NCI-H526 treated with DMSO at 0.1 percent for 48 hours (cell line): ENCODE data around the gene TPD52L3.

Experiments used
- DNase-seq: peaks from one replicate; lab custom pipeline; 2025; lab: John Stamatoyannopoulos, UW

The TPD52L3 gene

DNA sequence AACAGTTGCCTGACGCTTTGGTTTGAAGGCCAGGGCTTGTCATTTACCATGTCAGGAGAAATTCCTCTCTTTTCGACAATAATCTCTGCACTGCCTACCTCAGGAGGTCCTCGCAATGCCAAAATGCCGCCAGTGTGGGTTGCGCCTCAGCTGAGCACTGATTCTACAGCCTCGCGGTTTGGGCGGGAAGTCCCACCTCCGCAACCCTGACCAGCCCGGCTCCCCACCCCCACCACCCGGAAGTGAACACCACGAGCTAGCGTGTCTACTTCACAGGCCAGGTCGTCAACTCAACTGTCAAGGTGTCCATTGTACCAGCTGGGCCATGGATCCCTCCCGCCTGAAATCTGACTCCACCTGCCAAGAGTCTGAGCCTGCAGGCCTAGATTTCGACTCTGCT lies at the start of gene TPD52L3:
Gene TPD52L3 (plus strand): TSS at position 273 of the 400 bp plus-strand sequence. CDS start 221 bp downstream, outside the sequence.
- no peak for DNase-seq

DNA sequence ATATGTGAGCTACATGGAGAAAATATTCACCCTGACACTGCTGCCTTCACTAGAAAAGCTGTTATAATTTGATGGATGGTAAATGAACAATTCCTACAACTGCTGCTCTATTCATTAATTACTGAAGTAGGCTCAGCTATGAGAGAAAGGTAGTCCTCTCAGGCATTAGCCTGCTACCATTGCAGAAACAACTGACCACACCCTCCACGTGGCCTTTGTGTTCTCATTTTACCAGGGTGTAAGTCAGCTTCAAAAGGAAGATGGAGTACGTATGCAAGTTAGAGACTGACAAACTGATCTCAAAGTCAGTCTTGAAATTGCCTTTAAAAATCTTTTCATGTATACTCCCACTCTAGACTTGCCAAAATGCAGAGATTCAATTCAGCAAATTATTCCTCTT lies 26.3 kb upstream of the TPD52L3 start:
- no peak for DNase-seq

DNA sequence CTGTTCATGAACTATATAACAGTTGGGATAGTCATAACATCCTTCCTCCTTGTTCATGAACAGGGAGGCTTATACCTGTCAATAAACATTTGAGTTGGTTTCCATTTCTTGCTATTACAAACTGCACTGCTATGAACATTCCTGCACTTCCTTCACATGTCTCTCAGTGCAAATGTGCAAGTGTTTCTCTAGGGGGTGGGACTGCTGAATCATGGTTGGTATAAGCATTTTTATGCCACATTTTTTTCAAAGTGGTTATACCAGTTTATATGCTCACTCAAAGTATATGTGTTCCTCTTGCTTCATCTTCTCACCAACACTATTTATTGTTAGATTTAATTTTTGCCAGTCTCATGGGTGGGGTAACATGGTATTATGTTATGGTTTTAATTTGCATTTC lies 25.8 kb upstream of the TPD52L3 start:
- DNase-seq = no peak

DNA sequence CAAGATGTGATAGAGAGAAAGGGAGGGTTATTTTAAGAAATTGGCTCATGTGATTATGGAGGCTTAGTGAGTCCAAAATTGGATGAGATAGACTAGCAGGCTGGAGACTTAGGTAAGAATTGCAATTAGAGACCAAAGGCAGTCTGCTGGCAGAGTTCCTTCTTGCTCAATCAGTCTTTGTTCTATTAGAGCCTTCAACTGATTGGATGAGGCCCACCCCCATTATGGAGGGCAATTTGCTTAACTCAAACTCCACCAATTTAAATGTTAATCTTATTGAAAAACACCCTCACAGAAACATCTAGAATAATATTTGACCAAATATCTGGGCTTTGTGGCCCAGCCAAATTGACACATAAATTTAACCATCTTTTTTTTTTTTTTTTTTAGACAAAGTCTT lies 23.9 kb upstream of the TPD52L3 start:
- DNase-seq = no peak

DNA sequence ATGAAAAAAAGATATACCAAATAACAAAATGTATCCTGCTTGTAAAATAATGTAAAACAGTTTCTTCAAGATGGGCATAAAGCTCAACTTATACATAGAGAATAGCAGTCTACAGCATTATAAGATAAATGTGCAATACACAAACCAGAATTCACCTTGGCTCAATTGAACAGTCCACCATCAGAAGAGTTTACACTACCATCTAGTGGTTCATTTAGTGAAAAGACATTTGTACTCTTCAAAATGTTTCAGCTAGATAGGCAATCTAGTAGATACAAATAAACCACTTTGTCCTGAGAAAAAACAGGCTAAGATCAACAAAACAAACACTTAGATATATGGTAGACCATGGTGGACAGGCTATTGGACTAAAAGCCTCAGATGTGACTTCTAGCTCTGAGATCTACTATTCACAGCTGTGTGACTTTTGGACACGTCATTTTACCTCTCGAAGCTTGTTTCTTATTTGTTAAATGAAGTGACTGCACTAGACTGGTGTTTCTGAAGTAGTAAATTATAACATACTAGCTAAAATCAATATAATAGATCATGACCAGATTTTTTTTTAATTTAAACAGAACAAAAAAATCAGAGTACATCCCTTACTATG lies 22.1 kb upstream of the TPD52L3 start:
- peak; percentile 37 for DNase-seq

DNA sequence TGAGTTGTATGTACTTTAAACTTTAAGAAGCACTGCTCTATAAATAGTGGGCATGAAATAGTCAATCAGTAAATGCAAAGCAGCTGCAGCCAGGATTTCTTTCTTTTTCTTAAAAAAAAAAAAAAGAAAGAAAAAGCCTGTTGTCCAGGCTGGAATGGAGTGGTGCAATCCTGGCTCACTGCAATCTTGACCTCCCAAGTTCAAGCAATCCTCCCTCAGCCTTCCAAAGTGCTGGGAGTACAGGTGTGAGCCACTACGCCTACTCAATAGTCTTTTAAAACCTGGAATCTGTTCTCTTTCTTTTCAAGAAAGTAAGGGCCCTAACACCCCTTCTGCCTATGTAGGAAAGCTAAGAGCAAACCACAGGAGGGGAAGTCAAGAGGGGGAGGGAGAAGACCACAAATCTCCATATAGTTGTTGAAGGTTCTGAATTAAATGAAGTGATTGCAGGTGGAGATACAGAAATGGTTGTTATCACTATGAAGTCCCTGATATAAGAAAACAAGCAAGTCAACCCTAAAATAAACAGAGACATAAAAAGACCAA lies 20.6 kb upstream of the TPD52L3 start:
- DNase-seq = no peak

DNA sequence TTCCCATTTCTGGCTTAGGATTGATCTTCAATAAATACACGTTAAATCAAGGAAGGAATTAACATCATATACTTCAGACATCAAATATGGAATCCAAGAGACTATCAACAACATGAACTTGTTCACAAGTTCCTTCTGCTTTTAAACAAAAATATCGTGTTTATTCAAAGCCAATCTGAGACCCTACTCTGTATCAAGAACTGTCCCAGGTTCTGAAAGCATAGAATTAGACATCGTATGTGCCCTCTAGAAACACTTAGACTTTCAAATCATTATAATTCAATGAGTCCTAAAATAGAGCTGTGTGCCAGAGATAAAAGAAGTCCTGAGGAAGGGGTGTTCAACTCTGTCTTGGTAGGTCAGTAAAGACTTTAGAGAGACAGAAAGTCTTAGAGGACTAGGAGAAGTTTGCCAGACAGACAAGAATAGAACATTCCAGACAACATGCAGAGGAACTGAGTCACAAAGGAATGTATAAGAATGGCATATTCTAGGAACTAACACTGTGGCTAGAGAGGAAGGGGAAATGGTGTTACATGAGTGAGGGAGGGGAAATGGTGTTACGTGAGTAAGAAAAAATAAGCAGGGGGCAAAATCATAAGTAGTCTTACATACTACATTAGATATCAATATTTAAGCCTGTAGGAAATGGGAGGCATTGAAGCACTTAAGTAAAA lies 2.9 kb downstream of the TPD52L3 start:
- DNase-seq = no peak

GRCh38 chr9:6334305-6334704 lies 6.1 kb downstream of the TPD52L3 start:
- DNase-seq = no peak

GRCh38 chr9:6348766-6349165 lies 20.6 kb downstream of the TPD52L3 start:
- no peak for DNase-seq

DNA sequence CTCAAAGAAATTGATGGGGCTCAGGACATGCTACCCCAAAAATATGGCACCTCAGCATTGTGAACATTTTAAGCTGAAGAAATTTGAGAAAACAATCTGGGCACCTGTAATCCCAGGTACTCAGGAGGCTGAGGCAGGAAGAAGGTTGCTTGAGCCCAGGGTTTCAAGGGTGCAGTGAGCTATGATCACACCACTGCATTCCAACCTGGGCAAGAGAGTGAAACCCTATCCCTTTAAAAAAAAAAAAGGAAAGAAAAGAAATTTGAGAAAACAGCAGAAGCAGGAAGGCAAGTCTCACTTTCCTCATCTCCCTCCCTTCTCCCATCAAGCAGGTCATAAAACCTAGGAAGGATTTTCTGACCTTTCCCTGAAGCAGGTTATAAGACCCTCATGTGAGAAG lies 23.6 kb downstream of the TPD52L3 start:
- DNase-seq = no peak

- DNase-seq = peak; percentile 35
Observed at GRCh38 chr9:6354072-6354686, 26.0 kb downstream of the TPD52L3 start.

DNA sequence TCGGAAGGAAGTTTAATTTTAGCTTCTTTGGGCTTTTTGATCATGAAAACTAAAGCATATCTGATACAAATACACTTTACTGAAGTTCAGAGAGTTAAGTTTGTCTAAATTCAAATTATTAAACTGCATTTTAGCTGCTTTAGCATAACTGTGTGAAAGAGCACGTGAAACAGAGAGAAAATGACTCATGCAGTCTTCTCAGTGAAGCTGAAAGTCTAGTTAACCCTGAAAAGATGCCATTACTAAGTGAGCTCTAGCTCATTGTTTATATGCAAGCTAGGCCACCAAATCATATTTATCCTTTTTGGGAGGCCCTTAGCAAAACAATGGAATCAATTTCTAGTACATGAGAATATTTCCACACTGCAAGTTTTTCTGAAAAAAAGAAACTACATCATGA lies 27.6 kb downstream of the TPD52L3 start:
- DNase-seq = no peak

GRCh38 chr9:6356441-6356840 lies 28.3 kb downstream of the TPD52L3 start:
- DNase-seq = no peak

GRCh38 chr9:6356904-6357303 lies 28.7 kb downstream of the TPD52L3 start:
- DNase-seq = no peak

DNA sequence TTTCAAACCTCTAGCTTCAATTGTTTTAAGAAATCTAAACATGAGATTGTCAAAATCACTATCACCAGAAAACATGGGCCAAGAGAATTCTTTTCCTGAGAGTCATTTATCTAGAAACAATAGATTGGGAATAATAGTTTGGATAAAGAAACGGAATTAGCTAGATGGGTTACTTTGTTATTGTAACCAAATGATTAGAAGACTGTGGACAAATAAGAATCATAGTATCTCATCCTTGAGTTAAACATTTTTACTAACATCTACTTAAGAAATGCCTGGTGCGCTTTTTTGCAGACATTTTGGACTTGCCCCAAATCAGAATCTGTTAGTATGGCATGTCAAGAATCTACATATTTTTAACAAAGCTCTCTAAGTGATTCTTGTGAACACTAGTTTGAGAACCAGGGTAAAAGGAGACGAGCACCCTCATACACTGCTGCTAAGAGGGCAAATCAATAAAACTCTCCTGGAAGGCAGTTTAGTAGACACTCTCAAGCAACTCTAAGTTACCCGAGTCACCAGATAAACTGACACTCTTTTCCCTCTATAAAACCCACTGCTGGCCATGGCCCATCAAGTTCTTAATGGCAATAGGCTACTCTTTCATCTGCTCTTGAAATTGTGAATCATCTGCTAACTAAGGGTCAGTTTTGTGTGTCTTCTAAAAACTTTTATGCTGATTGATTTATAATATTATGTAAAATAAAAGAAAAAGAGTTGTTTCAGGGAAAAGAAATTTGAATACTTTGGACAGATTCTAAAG lies 39.1 kb downstream of the TPD52L3 start:
- no peak for DNase-seq

DNA sequence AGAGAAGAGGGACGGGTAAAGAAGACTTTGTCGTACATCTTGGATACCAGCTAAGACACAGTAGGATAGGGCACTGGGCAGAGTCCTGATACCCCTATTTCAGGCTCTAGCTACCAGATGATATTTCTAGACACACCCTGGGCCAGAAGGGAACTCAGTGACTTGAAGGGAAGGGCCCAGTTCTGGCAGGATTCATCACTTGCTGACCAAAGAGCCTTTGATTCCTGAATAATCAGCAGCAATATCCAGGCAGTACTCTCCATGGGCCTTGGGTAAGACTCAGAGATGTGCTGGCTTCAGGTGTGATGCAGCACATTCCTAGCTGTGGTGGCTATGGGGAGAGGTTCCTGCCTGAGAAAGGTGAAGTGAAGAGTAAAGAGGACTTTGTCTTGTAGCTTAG lies 40.7 kb downstream of the TPD52L3 start:
- no peak for DNase-seq
